HL-60 (cell line): ENCODE measurements around the gene POU2AF1.

Source experiments
- GABPA ChIP-seq: IDR thresholded peaks from 2 replicates; pipeline ENCODE4 v1.6.1; 2012; ENCODE audit warnings: low read depth
- TF ChIP-seq, protein P1 (sequence below): IDR thresholded peaks from 2 replicates; pipeline ENCODE4 v1.6.1; 2012; ENCODE audit warnings: low read depth; ENCODE audit not compliant: insufficient replicate concordance
- TF ChIP-seq, protein P2 (sequence below): IDR thresholded peaks from one replicate; pipeline ENCODE4 v1.5.1; 2011; ENCODE audit warnings: low read length, control low read depth, inconsistent platforms; ENCODE audit not compliant: insufficient read depth

DNA sequence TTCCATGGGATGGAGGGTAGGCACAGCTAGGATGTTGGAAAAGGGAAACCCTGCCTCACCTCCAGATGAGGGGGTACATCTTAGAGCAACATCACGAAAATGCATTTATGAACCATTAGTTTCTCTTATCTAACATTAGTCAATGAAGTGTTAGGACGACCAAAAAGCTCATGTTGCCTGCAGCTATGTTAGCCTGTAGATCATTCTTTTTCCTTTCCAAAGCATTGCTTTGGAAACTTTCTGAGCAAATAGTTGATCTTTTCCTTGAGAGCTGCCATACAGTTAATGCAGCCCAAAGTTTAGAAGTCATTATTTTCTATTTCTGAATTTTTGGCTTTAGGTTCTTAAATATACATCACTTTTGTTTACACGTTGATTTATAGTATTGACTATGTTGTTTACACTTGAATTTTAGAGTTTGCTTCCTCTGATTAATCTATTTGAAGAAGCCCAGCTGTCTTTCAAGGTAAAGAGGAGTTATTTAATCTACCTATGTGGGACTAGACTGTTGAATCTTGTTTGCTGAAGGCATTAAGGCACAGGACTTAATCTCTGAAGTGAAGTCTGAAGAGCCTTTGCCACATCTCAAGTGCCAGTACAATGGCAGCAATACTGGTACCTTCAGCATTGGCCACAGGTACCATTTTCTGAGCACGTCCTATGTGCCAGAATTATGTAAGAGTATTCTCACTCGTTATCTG is 69.7 kb downstream of the POU2AF1 start:
- TF ChIP-seq, protein P1, sequence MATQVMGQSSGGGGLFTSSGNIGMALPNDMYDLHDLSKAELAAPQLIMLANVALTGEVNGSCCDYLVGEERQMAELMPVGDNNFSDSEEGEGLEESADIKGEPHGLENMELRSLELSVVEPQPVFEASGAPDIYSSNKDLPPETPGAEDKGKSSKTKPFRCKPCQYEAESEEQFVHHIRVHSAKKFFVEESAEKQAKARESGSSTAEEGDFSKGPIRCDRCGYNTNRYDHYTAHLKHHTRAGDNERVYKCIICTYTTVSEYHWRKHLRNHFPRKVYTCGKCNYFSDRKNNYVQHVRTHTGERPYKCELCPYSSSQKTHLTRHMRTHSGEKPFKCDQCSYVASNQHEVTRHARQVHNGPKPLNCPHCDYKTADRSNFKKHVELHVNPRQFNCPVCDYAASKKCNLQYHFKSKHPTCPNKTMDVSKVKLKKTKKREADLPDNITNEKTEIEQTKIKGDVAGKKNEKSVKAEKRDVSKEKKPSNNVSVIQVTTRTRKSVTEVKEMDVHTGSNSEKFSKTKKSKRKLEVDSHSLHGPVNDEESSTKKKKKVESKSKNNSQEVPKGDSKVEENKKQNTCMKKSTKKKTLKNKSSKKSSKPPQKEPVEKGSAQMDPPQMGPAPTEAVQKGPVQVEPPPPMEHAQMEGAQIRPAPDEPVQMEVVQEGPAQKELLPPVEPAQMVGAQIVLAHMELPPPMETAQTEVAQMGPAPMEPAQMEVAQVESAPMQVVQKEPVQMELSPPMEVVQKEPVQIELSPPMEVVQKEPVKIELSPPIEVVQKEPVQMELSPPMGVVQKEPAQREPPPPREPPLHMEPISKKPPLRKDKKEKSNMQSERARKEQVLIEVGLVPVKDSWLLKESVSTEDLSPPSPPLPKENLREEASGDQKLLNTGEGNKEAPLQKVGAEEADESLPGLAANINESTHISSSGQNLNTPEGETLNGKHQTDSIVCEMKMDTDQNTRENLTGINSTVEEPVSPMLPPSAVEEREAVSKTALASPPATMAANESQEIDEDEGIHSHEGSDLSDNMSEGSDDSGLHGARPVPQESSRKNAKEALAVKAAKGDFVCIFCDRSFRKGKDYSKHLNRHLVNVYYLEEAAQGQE, result no peak
- TF ChIP-seq, protein P2, sequence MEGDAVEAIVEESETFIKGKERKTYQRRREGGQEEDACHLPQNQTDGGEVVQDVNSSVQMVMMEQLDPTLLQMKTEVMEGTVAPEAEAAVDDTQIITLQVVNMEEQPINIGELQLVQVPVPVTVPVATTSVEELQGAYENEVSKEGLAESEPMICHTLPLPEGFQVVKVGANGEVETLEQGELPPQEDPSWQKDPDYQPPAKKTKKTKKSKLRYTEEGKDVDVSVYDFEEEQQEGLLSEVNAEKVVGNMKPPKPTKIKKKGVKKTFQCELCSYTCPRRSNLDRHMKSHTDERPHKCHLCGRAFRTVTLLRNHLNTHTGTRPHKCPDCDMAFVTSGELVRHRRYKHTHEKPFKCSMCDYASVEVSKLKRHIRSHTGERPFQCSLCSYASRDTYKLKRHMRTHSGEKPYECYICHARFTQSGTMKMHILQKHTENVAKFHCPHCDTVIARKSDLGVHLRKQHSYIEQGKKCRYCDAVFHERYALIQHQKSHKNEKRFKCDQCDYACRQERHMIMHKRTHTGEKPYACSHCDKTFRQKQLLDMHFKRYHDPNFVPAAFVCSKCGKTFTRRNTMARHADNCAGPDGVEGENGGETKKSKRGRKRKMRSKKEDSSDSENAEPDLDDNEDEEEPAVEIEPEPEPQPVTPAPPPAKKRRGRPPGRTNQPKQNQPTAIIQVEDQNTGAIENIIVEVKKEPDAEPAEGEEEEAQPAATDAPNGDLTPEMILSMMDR, result no peak
- TF ChIP-seq GABPA, result no peak
